Activated CD4-positive, alpha-beta memory T cell treated with anti-CD3 and anti-CD28 coated beads for 36 hours (primary cell): ENCODE measurements around the gene TK1. TPM values are rescaled to one million over a fixed set of nuclear protein-coding genes. Genes with fewer than 3 reads are reported as not detected.

Experiments
- CTCF ChIA-PET: fragments of 350-600 bp; sonication (Branson Sonifier 250); formaldehyde crosslinking; loops from one replicate; lab custom pipeline; 2021; ENCODE audit warnings: antibody characterized with exemption, inconsistent platforms; lab: Charles Lee
- POLR2A ChIA-PET: fragments of 350-600 bp; sonication (Branson Sonifier 250); formaldehyde crosslinking; loops from one replicate; lab custom pipeline; 2021; ENCODE audit warnings: antibody characterized with exemption; lab: Charles Lee
- DNase-seq: peaks from one replicate; pipeline ENCODE4 v3.0.0-alpha.2; 2020
- H3K27ac Mint-ChIP-seq: one replicate; pipeline ENCODE4 v1.8.0; 2021; ENCODE audit warnings: mixed read lengths
- H3K27me3 Mint-ChIP-seq: one replicate; pipeline ENCODE4 v1.8.0; 2021; ENCODE audit warnings: mixed read lengths
- H3K36me3 Mint-ChIP-seq: one replicate; pipeline ENCODE4 v1.8.0; 2021; ENCODE audit warnings: mixed read lengths
- H3K4me1 Mint-ChIP-seq: one replicate; pipeline ENCODE4 v1.8.0; 2021; ENCODE audit warnings: low read depth, mixed read lengths
- H3K4me3 Mint-ChIP-seq: one replicate; pipeline ENCODE4 v1.8.0; 2021; ENCODE audit warnings: mild to moderate bottlenecking, mixed read lengths
- H3K9me3 Mint-ChIP-seq: one replicate; pipeline ENCODE4 v1.8.0; 2021; ENCODE audit warnings: mixed read lengths
- intact Hi-C: fragments of 100-400 bp; cut with micrococcal nuclease; formaldehyde crosslinking; loops from one replicate; pipeline ENCODE4 v1.15.1; 2023
- total RNA-seq, 2 experiments: library from RNA; stranded (reverse); gene quantifications; one replicate each; pipeline ENCODE4 v1.2.3, GENCODE V29; 2021

Gene TK1
- total RNA-seq, 2 experiments from 2014 or later = 188 to 193 TPM

- DNase-seq = no peak
- POLR2A ChIA-PET = no interaction called here
- no peaks in the 10 kb centered on the region for H3K27me3 Mint-ChIP-seq
- no peaks in the 10 kb centered on the region for H3K9me3 Mint-ChIP-seq
- peaks cover 31% of the 10 kb centered on the region for H3K4me1 Mint-ChIP-seq
- H3K4me3 Mint-ChIP-seq = no peak overlapping the region
- intact Hi-C loops = no loop called here
- peaks cover 48% of the 10 kb centered on the region for H3K36me3 Mint-ChIP-seq
- CTCF ChIA-PET = interaction anchor here (0.8 to 1.8 kb wide), 3 partner anchors 8 to 50 kb away, joined by 3 to 5 read pairs (median 5); no protein-coding TSS in a partner anchor
- H3K27ac Mint-ChIP-seq = no peak overlapping the region
Measured at GRCh38 chr17:78184351-78184750, 2.5 kb downstream of the TK1 start.

- Mint-ChIP-seq H3K9me3 (no peaks in the 10 kb centered on the region), H3K36me3 (peaks cover 52% of the 10 kb centered on the region), H3K4me3 (no peak overlapping the region), H3K27me3 (no peaks in the 10 kb centered on the region), H3K27ac (no peak overlapping the region), H3K4me1 (peaks cover 31% of the 10 kb centered on the region)
- intact Hi-C loops = no loop called here
- CTCF ChIA-PET = interaction anchor here (0.8 to 1.8 kb wide), 3 partner anchors 7 to 50 kb away, joined by 3 to 5 read pairs (median 5); no protein-coding TSS in a partner anchor
- POLR2A ChIA-PET = no interaction called here
- no peak for DNase-seq
Measured at GRCh38 chr17:78183916-78184315, 2.9 kb downstream of the TK1 start.

- Mint-ChIP-seq H3K4me3 (no peak overlapping the region), H3K27ac (no peak overlapping the region), H3K9me3 (no peaks in the 10 kb centered on the region), H3K36me3 (peaks cover 57% of the 10 kb centered on the region), H3K27me3 (no peaks in the 10 kb centered on the region), H3K4me1 (peaks cover 27% of the 10 kb centered on the region)
- intact Hi-C loops = no loop called here
- POLR2A ChIA-PET = interaction anchor here (0.7 to 0.8 kb wide), 2 partner anchors 9 to 44 kb away, joined by 3 to 4 read pairs; no protein-coding TSS in a partner anchor
- DNase-seq = no peak
- CTCF ChIA-PET = interaction anchor here (1.2 to 1.4 kb wide), 2 partner anchors 9 to 45 kb away, joined by 3 read pairs; no protein-coding TSS in a partner anchor
Measured at GRCh38 chr17:78182504-78182903, 4.3 kb downstream of the TK1 start.

GRCh38 chr17:78180508-78180907 lies 6.3 kb downstream of the TK1 start:
- CTCF ChIA-PET = interaction anchor here (2.1 kb wide), 1 partner anchor 11 kb away, joined by 7 read pairs; no protein-coding TSS in a partner anchor
- DNase-seq = no peak
- Mint-ChIP-seq H3K9me3 (no peaks in the 10 kb centered on the region), H3K27me3 (no peaks in the 10 kb centered on the region), H3K36me3 (peaks cover 60% of the 10 kb centered on the region), H3K4me3 (no peak overlapping the region), H3K27ac (no peak overlapping the region), H3K4me1 (peaks cover 29% of the 10 kb centered on the region)
- POLR2A ChIA-PET = no interaction called here
- intact Hi-C loops = no loop called here

GRCh38 chr17:78180083-78180482 lies 6.8 kb downstream of the TK1 start:
- no peaks in the 10 kb centered on the region for H3K27me3 Mint-ChIP-seq
- peaks cover 61% of the 10 kb centered on the region for H3K36me3 Mint-ChIP-seq
- ChIA-PET POLR2A (no interaction called here), CTCF (interaction anchor here (2.1 kb wide), 1 partner anchor 11 kb away, joined by 7 read pairs; no protein-coding TSS in a partner anchor)
- H3K4me1 Mint-ChIP-seq = peaks cover 27% of the 10 kb centered on the region
- intact Hi-C loops = no loop called here
- DNase-seq = no peak
- H3K27ac Mint-ChIP-seq = no peak overlapping the region
- no peak overlapping the region for H3K4me3 Mint-ChIP-seq
- no peaks in the 10 kb centered on the region for H3K9me3 Mint-ChIP-seq

- H3K27ac Mint-ChIP-seq = no peak overlapping the region
- no peak overlapping the region for H3K4me3 Mint-ChIP-seq
- intact Hi-C loops = no loop called here
- POLR2A ChIA-PET = no interaction called here
- H3K27me3 Mint-ChIP-seq = no peaks in the 10 kb centered on the region
- no peak for DNase-seq
- no peaks in the 10 kb centered on the region for H3K9me3 Mint-ChIP-seq
- CTCF ChIA-PET = interaction anchor here (0.6 to 2.1 kb wide), 2 partner anchors 10 to 55 kb away, joined by 4 to 7 read pairs; no protein-coding TSS in a partner anchor
- peaks cover 22% of the 10 kb centered on the region for H3K4me1 Mint-ChIP-seq
- H3K36me3 Mint-ChIP-seq = peaks cover 55% of the 10 kb centered on the region
Measured at GRCh38 chr17:78179372-78179771, 7.5 kb downstream of the TK1 start.

GRCh38 chr17:78176548-78177025 lies 10.3 kb downstream of the TK1 start:
- ChIA-PET CTCF (interaction anchor here (0.6 to 4.0 kb wide), 27 partner anchors 8 to 431 kb away, joined by 3 to 44 read pairs (median 5); partner anchors contain the start of genes AFMID, TK1 and TMC8), POLR2A (interaction anchor here (0.9 to 1.0 kb wide), 2 partner anchors 40 to 53 kb away, joined by 3 to 5 read pairs; no protein-coding TSS in a partner anchor)
- Mint-ChIP-seq H3K36me3 (peaks cover 60% of the 10 kb centered on the region), H3K9me3 (no peaks in the 10 kb centered on the region), H3K27ac (no peak overlapping the region), H3K4me3 (no peak overlapping the region), H3K27me3 (no peaks in the 10 kb centered on the region), H3K4me1 (peaks cover 44% of the 10 kb centered on the region)
- intact Hi-C loops = loop anchor here (1.0 kb wide), 2 partner anchors 64 to 91 kb away; no protein-coding TSS in a partner anchor
- peak; percentile 83 for DNase-seq

- H3K27ac Mint-ChIP-seq = peak overlapping the region; percentile 30
- POLR2A ChIA-PET = interaction anchor here (0.6 to 1.1 kb wide), 3 partner anchors 11 to 227 kb away, joined by 3 read pairs; no protein-coding TSS in a partner anchor
- CTCF ChIA-PET = interaction anchor here (1.0 to 4.0 kb wide), 15 partner anchors 9 to 157 kb away, joined by 3 to 44 read pairs (median 7); partner anchors contain the start of genes AFMID, TK1 and TMC8
- DNase-seq = no peak
- no peak overlapping the region for H3K4me3 Mint-ChIP-seq
- H3K27me3 Mint-ChIP-seq = no peaks in the 10 kb centered on the region
- H3K36me3 Mint-ChIP-seq = peaks cover 57% of the 10 kb centered on the region
- H3K9me3 Mint-ChIP-seq = no peaks in the 10 kb centered on the region
- intact Hi-C loops = no loop called here
- peaks cover 51% of the 10 kb centered on the region for H3K4me1 Mint-ChIP-seq
Measured at GRCh38 chr17:78175643-78175981, 11.2 kb downstream of the TK1 start.

- H3K27me3 Mint-ChIP-seq = no peaks in the 10 kb centered on the region
- ChIA-PET POLR2A (interaction anchor here (0.6 to 1.1 kb wide), 4 partner anchors 11 to 228 kb away, joined by 3 to 7 read pairs (median 3); no protein-coding TSS in a partner anchor), CTCF (interaction anchor here (1.0 to 4.0 kb wide), 11 partner anchors 9 to 157 kb away, joined by 4 to 44 read pairs (median 10); partner anchors contain the start of genes AFMID, TK1 and TMC8)
- H3K9me3 Mint-ChIP-seq = no peaks in the 10 kb centered on the region
- intact Hi-C loops = no loop called here
- H3K27ac Mint-ChIP-seq = peak overlapping the region; percentile 30
- DNase-seq = no peak
- H3K36me3 Mint-ChIP-seq = peaks cover 51% of the 10 kb centered on the region
- H3K4me3 Mint-ChIP-seq = no peak overlapping the region
- peaks cover 51% of the 10 kb centered on the region for H3K4me1 Mint-ChIP-seq
Measured at GRCh38 chr17:78174870-78175642, 11.8 kb downstream of the TK1 start.

GRCh38 chr17:78174346-78174869 lies 12.4 kb downstream of the TK1 start:
- CTCF ChIA-PET = interaction anchor here (0.8 to 4.0 kb wide), 6 partner anchors 8 to 90 kb away, joined by 3 to 44 read pairs (median 13); partner anchors contain the start of gene TMC8
- DNase-seq = no peak
- Mint-ChIP-seq H3K9me3 (no peaks in the 10 kb centered on the region), H3K27ac (peak overlapping the region; percentile 86), H3K27me3 (no peaks in the 10 kb centered on the region), H3K36me3 (peaks cover 48% of the 10 kb centered on the region), H3K4me1 (peaks cover 58% of the 10 kb centered on the region), H3K4me3 (no peak overlapping the region)
- POLR2A ChIA-PET = interaction anchor here (0.7 to 1.4 kb wide), 4 partner anchors 8 to 35 kb away, joined by 3 to 7 read pairs (median 3); no protein-coding TSS in a partner anchor
- intact Hi-C loops = no loop called here

GRCh38 chr17:78173097-78173715 lies 13.6 kb downstream of the TK1 start:
- Mint-ChIP-seq H3K4me1 (peaks cover 59% of the 10 kb centered on the region), H3K27ac (peak overlapping the region; percentile 86), H3K9me3 (no peaks in the 10 kb centered on the region), H3K4me3 (no peak overlapping the region), H3K36me3 (peaks cover 39% of the 10 kb centered on the region), H3K27me3 (no peaks in the 10 kb centered on the region)
- peak; percentile 52 for DNase-seq
- ChIA-PET CTCF (interaction anchor here (0.6 to 1.0 kb wide), 4 partner anchors 9 to 64 kb away, joined by 3 read pairs; no protein-coding TSS in a partner anchor), POLR2A (interaction anchor here (1.4 to 1.7 kb wide), 2 partner anchors 10 to 13 kb away, joined by 3 to 4 read pairs; partner anchors contain the start of gene TK1)
- intact Hi-C loops = no loop called here
